NT2/D1 (cell line): ENCODE measurements around the gene MTRR.

Experiments
- SUZ12 ChIP-seq: IDR thresholded peaks from 2 replicates; pipeline ENCODE4 v1.6.1; 2011; ENCODE audit not compliant: insufficient read length, insufficient read depth; ENCODE audit errors: extremely low read depth
- YY1 ChIP-seq: IDR thresholded peaks from 2 replicates; pipeline ENCODE4 v1.6.1; 2011; ENCODE audit not compliant: insufficient read length, insufficient read depth
- ZNF274 ChIP-seq: IDR thresholded peaks from 2 replicates; pipeline ENCODE4 v1.6.1; 2011; ENCODE audit warnings: mild to moderate bottlenecking, low read depth, low read length

- TF ChIP-seq SUZ12 (no peak), YY1 (no peak), ZNF274 (no peak)
Measured at GRCh38 chr5:7872517-7873130, 3.7 kb downstream of the MTRR start.
